GM12864 (cell line): ENCODE measurements around the gene JMJD1C.

Experiments
- DNase-seq: peaks from one replicate; pipeline ENCODE4 v3.0.0-alpha.2; 2011; ENCODE audit warnings: low read depth
- H3K4me3 ChIP-seq: 2 replicates; pipeline ENCODE4 v1.5.1; 2011; ENCODE audit warnings: mild to moderate bottlenecking, low read depth, low read length, control low read depth
- CTCF ChIP-seq: IDR thresholded peaks from 2 replicates; pipeline ENCODE4 v1.5.1; 2011; ENCODE audit warnings: low read depth, mild to moderate bottlenecking, moderate library complexity, low read length, control low read depth, inconsistent platforms; ENCODE audit errors: missing control alignments

Gene JMJD1C

DNA sequence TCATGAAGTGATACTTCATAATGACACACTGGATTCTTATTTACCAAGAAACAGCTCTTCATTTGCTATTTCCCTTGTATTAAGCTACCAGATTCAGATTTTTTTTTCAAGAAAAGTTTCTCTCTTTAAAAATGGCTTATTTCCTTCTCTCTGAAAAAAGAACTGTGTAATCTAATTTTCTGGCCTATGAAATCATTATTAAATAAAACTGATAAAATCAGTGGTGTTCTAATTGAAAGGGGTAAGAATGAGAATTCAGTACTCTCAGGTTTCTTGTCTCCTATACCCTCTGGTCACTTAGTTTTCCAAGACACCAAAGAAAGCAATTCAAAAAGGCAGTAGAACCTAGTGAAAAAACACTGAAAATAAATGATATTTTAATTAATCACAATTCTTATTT lies 10.3 kb downstream of the JMJD1C start:
- H3K4me3 ChIP-seq = no peak overlapping the region
- no peak for TF ChIP-seq CTCF
- DNase-seq = no peak

- no peak overlapping the region for H3K4me3 ChIP-seq
- no peak for TF ChIP-seq CTCF
- no peak for DNase-seq
Measured at GRCh38 chr10:63454631-63455030, 11.1 kb downstream of the JMJD1C start.

GRCh38 chr10:63452524-63452923 lies 13.3 kb downstream of the JMJD1C start:
- no peak for TF ChIP-seq CTCF
- no peak for DNase-seq
- no peak overlapping the region for H3K4me3 ChIP-seq

DNA sequence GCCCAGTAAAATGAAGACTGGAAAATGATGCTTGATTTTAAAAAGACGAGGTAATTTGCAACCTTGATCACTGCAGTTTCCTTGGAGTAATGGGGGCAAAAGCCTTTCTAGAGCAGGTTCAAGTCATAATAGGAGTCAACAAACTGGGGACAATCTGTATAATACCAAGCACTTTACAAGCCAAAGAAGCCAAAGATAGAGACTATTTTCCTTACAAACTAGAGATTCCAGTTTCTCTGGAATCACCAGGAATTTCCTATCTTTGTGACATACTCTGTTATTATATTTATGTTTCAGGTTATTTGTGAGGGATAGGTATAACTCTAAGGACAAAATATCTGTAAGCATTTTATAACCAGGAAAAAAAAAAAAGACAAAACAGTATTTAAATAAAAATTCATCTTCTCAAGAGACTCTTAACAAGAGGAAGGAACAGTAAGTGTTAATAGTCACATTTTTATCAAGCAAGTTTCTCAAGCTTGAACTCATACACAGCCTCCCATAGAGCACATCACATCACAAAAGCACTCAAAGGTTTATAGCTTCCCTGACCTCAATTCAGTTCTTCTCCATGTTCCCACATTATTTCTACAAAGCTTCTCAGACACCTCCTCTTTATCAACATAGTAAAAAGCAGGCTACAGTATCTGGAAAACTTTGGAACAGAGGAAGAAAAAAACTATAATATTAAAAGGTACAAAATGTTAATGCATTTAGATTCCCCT lies 18.9 kb downstream of the JMJD1C start:
- H3K4me3 ChIP-seq = no peak overlapping the region
- TF ChIP-seq CTCF = no peak
- no peak for DNase-seq

DNA sequence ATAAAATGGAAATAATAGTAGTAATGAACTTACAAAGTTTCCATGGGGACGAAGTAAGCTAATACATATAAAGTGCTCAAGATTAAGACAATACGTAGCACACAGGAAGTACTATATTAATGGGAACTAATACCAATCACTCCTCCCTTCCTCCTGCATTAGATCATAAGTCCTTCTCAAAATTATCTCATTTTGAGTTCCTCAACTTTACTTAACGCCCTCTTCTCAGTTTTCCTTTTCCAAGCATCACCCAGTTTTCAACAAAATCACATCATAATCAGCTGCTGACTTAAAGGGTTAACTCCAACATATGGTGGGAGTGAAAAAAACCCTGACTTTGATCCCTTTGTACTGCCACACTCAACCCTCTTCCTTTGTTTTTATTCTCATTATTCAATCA lies 24.4 kb downstream of the JMJD1C start:
- DNase-seq = no peak
- TF ChIP-seq CTCF = no peak
- H3K4me3 ChIP-seq = no peak overlapping the region

DNA sequence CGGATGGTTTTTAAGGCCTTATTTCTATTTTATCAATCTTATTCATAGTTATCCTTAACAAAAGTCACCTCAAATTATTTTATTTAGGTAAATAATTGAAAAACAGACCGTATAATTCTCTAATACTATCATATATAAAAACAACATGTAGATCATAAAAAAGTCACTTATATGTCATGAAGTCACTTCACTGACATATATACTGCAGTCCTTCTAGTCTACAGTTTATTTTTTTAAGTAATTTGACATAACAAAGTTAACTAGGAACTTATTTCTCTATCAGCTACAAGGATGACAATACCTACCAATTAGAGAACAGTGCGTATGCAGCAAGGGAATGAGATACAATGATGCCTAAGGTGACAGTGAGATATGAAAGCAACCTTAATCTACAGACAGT lies 26.2 kb downstream of the JMJD1C start:
- TF ChIP-seq CTCF = no peak
- DNase-seq = no peak
- no peak overlapping the region for H3K4me3 ChIP-seq

- no peak for TF ChIP-seq CTCF
- H3K4me3 ChIP-seq = no peak overlapping the region
- no peak for DNase-seq
Measured at GRCh38 chr10:63438506-63439498, 27.0 kb downstream of the JMJD1C start.
